ENCODE measurements around the gene ARHGAP23. TPM values are rescaled to one million over a fixed set of nuclear protein-coding genes. Genes with fewer than 3 reads are reported as not detected.

The ARHGAP23 gene
- total and polyA plus RNA-seq, 7 donors = 0.69 to 42.1 (median 11.2) TPM

- TF ChIP-seq CTCF (IDR thresholded peaks at IDR 0.05) (no peak), POLR2AphosphoS5 (IDR thresholded peaks at IDR 0.05) (peak in 1 of 4 donors; percentile 11)
- peak overlapping the region; percentile 74 to 92 (median 80) for H3K27ac ChIP-seq
- H3K4me3 ChIP-seq = peak overlapping the region in 2 of 4 donors; percentile 4 to 7
- intact Hi-C loops (cut with DNase I) = no loop called here
- no peak for DNase-seq
- WGBS, 2 donors = 48 to 74% methylated on average over 18 of the region's 18 CpGs
- H3K27me3 ChIP-seq = no peaks in the 10 kb centered on the region
- H3K9me3 ChIP-seq = no peaks in the 10 kb centered on the region
- H3K4me1 ChIP-seq = peaks cover 0 to 91% (median 78%) of the 10 kb centered on the region in 4 donors
- no peaks in the 10 kb centered on the region for H3K36me3 ChIP-seq
Observed at GRCh38 chr17:38451840-38452529, 23.7 kb downstream of the ARHGAP23 start.

GRCh38 chr17:38452719-38453118, 24.5 kb downstream of the ARHGAP23 start:
- Histone ChIP-seq H3K27ac (peak overlapping the region; percentile 74 to 92 (median 80)), H3K9me3 (no peaks in the 10 kb centered on the region), H3K27me3 (no peaks in the 10 kb centered on the region), H3K4me1 (peaks cover 0 to 94% (median 76%) of the 10 kb centered on the region in 4 donors), H3K36me3 (no peaks in the 10 kb centered on the region), H3K4me3 (peak overlapping the region in 1 of 4 donors; percentile 38)
- no peak for DNase-seq
- 88 to 93% methylated on average over 6 of the region's 6 CpGs for whole genome bisulfite sequencing, 2 donors
- intact Hi-C loops (cut with DNase I) = no loop called here
- TF ChIP-seq EP300 (IDR thresholded peaks at IDR 0.05) = no peak
- TF ChIP-seq CTCF (IDR thresholded peaks at IDR 0.05) = no peak
- no peak for TF ChIP-seq POLR2A (IDR thresholded peaks at IDR 0.05)
- TF ChIP-seq POLR2AphosphoS5 (IDR thresholded peaks at IDR 0.05) = no peak

GRCh38 chr17:38453951-38454421, 25.7 kb downstream of the ARHGAP23 start:
- peak overlapping the region; percentile 21 to 48 (median 42) for H3K4me3 ChIP-seq
- no peak for DNase-seq
- peaks cover 0 to 86% (median 72%) of the 10 kb centered on the region in 4 donors for H3K4me1 ChIP-seq
- peaks cover 0 to 12% (median 5%) of the 10 kb centered on the region in 4 donors for H3K36me3 ChIP-seq
- no peak for TF ChIP-seq CTCF (IDR thresholded peaks at IDR 0.05)
- no peak for TF ChIP-seq POLR2AphosphoS5 (IDR thresholded peaks at IDR 0.05)
- TF ChIP-seq POLR2A (IDR thresholded peaks at IDR 0.05) = no peak
- no peak for TF ChIP-seq EP300 (IDR thresholded peaks at IDR 0.05)
- no peaks in the 10 kb centered on the region for H3K27me3 ChIP-seq
- peak overlapping the region; percentile 81 to 92 (median 87) for H3K27ac ChIP-seq
- no peaks in the 10 kb centered on the region for H3K9me3 ChIP-seq
- intact Hi-C loops (cut with DNase I) = no loop called here
- WGBS, 2 donors = 3 to 5% methylated on average over 44 of the region's 44 CpGs

GRCh38 chr17:38454532-38454931, 26.3 kb downstream of the ARHGAP23 start:
- Histone ChIP-seq H3K9me3 (no peaks in the 10 kb centered on the region), H3K36me3 (peaks cover 0 to 17% (median 10%) of the 10 kb centered on the region in 4 donors), H3K27ac (peak overlapping the region; percentile 81 to 92 (median 87)), H3K27me3 (no peaks in the 10 kb centered on the region), H3K4me1 (peaks cover 0 to 80% (median 66%) of the 10 kb centered on the region in 4 donors), H3K4me3 (peak overlapping the region; percentile 21 to 48 (median 42))
- intact Hi-C loops (cut with DNase I) = no loop called here
- peak; percentile 96 for DNase-seq
- WGBS, 2 donors = 31 to 59% methylated on average over 12 of the region's 12 CpGs
- TF ChIP-seq EP300 (IDR thresholded peaks at IDR 0.05) (peak in 2 of 4 donors; percentile 13 to 49), CTCF (IDR thresholded peaks at IDR 0.05) (no peak), POLR2A (IDR thresholded peaks at IDR 0.05) (no peak), POLR2AphosphoS5 (IDR thresholded peaks at IDR 0.05) (peak; percentile 42 to 78 (median 68))
